Measurements from ENCODE around the gene GIMAP2. TPM values are rescaled to one million over a fixed set of nuclear protein-coding genes. Genes with fewer than 3 reads are reported as not detected.
"Not testable (repeated sequence)": the region's sequence is repeated elsewhere in the genome, so short reads cannot be mapped to it uniquely, and the experiment has no call there.

GIMAP2 gene
- total and polyA plus RNA-seq, 12 donors = 2.1 to 17.5 (median 4.8) TPM

GRCh38 chr7:150657526-150657925 lies 28.0 kb upstream of the GIMAP2 start:
- intact Hi-C loops (cut with DNase I) = no loop called here
- ATAC-seq (peak in 2 of 8 donors; percentile 39 to 46), DNase-seq (no peak)
- Histone ChIP-seq H3K9me3 (peaks cover 0 to 15% (median 3%) of the 10 kb centered on the region in 11 donors), H3K27ac (no peak overlapping the region), H3K27me3 (no peaks in the 10 kb centered on the region), H3K4me3 (no peak overlapping the region), H3K36me3 (no peaks in the 10 kb centered on the region), H3K4me1 (peaks cover 0 to 4% (median 0%) of the 10 kb centered on the region in 9 donors)
- TF ChIP-seq CTCF (IDR thresholded peaks at IDR 0.05) = no peak
- WGBS, 2 donors = 60 to 76% methylated on average over 3 of the region's 3 CpGs

DNA sequence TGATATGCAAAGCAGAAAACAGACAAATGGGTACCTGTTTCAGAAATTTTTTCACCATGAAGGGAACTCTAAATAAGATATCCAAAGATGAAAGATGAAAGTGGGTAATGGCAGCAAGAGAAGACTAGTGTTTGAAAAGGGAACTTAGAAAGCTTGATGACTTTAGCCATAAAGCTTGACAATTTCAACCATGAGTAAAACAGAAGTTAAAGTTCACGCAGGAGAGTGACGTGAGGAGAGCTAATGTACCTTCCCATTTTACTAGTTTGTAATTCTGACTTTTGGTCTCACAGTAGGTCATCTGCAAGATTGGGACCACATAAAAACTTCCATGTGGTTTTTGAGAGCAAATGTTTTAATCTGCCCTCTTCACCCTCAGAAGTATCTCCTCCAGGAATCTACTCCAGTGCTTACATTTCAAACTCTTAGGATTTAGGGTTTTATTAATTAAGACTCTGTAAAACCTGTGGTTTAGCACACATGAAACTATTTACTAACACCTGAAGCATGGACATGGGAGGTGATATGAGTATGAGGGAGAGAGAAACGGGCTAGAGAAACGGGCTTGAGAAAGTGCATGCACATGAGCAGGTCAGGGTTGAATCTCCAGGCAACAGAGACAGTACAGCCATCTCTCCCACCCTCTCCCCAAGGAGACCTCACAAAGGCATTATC lies 24.4 kb upstream of the GIMAP2 start:
- no peaks in the 10 kb centered on the region for H3K27me3 ChIP-seq
- DNase-seq = no peak
- peaks cover 0 to 28% (median 0%) of the 10 kb centered on the region in 9 donors for H3K4me1 ChIP-seq
- no peak for ATAC-seq
- 90 to 94% methylated on average over 4 of the region's 4 CpGs for WGBS, 2 donors
- no peak for TF ChIP-seq CTCF (IDR thresholded peaks at IDR 0.05)
- no peak overlapping the region for H3K4me3 ChIP-seq
- intact Hi-C loops (cut with DNase I) = no loop called here
- no peaks in the 10 kb centered on the region for H3K36me3 ChIP-seq
- H3K27ac ChIP-seq = no peak overlapping the region
- H3K9me3 ChIP-seq = peaks cover 0 to 15% (median 3%) of the 10 kb centered on the region in 11 donors

GRCh38 chr7:150662821-150663220 lies 22.7 kb upstream of the GIMAP2 start:
- Histone ChIP-seq H3K27ac (peak overlapping the region in 1 of 10 donors; percentile 78), H3K4me1 (peaks cover 0 to 46% (median 0%) of the 10 kb centered on the region in 9 donors)
- H3K9me3 ChIP-seq; H3K36me3 ChIP-seq; H3K27me3 ChIP-seq; intact Hi-C loops (cut with DNase I); DNase-seq; ATAC-seq; H3K4me3 ChIP-seq: not testable (repeated sequence)

DNA sequence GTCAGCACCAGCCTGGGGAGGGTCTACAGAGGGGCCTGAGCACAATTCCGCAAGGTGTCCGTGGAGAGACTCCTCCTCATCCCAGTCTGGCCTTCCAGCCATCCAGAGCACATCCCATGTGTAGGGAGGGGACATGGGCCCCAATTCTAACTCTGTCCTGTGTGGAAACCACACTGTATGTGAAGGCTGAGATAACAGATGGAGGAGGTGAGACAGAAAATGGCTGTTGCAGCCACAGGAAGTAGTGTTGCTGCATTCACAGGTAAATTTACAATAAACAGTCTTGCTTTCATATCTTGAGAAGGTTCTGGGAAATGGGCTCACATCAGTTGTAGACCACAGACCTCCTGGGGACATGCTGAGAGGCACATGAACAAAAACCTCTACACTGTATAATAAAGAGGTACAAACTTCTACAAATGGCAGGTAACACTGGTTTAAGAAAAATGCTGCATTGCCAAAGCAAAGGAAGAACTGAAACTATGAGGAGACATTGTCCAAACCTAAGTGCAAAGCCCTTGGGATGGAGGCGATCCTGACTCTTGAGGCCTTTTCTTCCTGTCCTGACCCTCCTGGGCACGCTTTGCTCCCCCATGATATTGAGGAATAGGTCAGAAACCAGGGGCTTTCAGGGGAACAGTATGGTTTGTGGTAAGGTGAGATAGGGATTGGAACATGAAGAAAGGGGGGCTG lies 21.6 kb upstream of the GIMAP2 start:
- H3K9me3 ChIP-seq = peaks cover 0 to 4% (median 0%) of the 10 kb centered on the region in 11 donors
- intact Hi-C loops (cut with DNase I) = no loop called here
- ATAC-seq (no peak), DNase-seq (no peak)
- TF ChIP-seq CTCF (IDR thresholded peaks at IDR 0.05) = no peak
- peaks cover 0 to 47% (median 0%) of the 10 kb centered on the region in 9 donors for H3K4me1 ChIP-seq
- WGBS, 2 donors = 93% methylated on average over 4 of the region's 4 CpGs
- no peaks in the 10 kb centered on the region for H3K36me3 ChIP-seq
- H3K27me3 ChIP-seq = no peaks in the 10 kb centered on the region
- H3K27ac ChIP-seq = peak overlapping the region in 1 of 10 donors; percentile 78
- H3K4me3 ChIP-seq = no peak overlapping the region
